SKM-1 treated with dmso at 0.1 percent for 144 hours (cell line): ENCODE measurements around the gene NRXN2.

Experiments
- DNase-seq: peaks from one replicate; lab custom pipeline; 2025; ENCODE audit not compliant: unreplicated experiment; lab: John Stamatoyannopoulos, UW

The NRXN2 gene

GRCh38 chr11:64723117-64723906 is at the start of gene NRXN2:
Gene NRXN2 (minus strand): TSS chr11:64723197. CDS start chr11:64713699, 9,498 bp downstream.
- peak; percentile 32 for DNase-seq

GRCh38 chr11:64772303-64773018 is 49.5 kb upstream of the NRXN2 start:
- DNase-seq, result no peak

GRCh38 chr11:64771861-64772260 is 48.9 kb upstream of the NRXN2 start:
- no peak for DNase-seq

- no peak for DNase-seq
These were observed 47.1 kb upstream of the NRXN2 start for GRCh38 chr11:64770120-64770519.

- DNase-seq, result no peak
These were observed 46.3 kb upstream of the NRXN2 start for GRCh38 chr11:64769283-64769682.

- no peak for DNase-seq
These were observed 45.3 kb upstream of the NRXN2 start for GRCh38 chr11:64768300-64768694.

- DNase-seq, result peak; percentile 37
These were observed 44.6 kb upstream of the NRXN2 start for GRCh38 chr11:64767344-64768299.

- no peak for DNase-seq
These were observed 43.9 kb upstream of the NRXN2 start for GRCh38 chr11:64766881-64767280.

- DNase-seq, result no peak
These were observed 43.1 kb upstream of the NRXN2 start for GRCh38 chr11:64765851-64766665.

- no peak for DNase-seq
These were observed 42.4 kb upstream of the NRXN2 start for GRCh38 chr11:64765291-64765850.

- DNase-seq, result no peak
These were observed 41.8 kb upstream of the NRXN2 start for GRCh38 chr11:64764753-64765152.

- DNase-seq, result no peak
These were observed 41.1 kb upstream of the NRXN2 start for GRCh38 chr11:64764040-64764611.

GRCh38 chr11:64763526-64764039 is 40.6 kb upstream of the NRXN2 start:
- no peak for DNase-seq

- no peak for DNase-seq
These were observed 39.9 kb upstream of the NRXN2 start for GRCh38 chr11:64762674-64763525.

- no peak for DNase-seq
These were observed 39.3 kb upstream of the NRXN2 start for GRCh38 chr11:64762277-64762673.

- no peak for DNase-seq
These were observed 37.9 kb upstream of the NRXN2 start for GRCh38 chr11:64760759-64761420.

- DNase-seq, result no peak
These were observed 37.0 kb upstream of the NRXN2 start, which contains the start of gene PYGM for GRCh38 chr11:64759722-64760719. Gene PYGM (minus strand): TSS chr11:64759974. CDS start chr11:64759898, 76 bp downstream.
